ENCODE measurements around the gene ENO2.
"Not testable (repeated sequence)": the region's sequence is repeated elsewhere in the genome, so short reads cannot be mapped to it uniquely, and the experiment has no call there.

Gene ENO2

GRCh38 chr12:6867413-6868210, 46.8 kb upstream of the ENO2 start, which contains the start of gene TPI1:
Gene TPI1, plus strand, starts transcription at chr12:6867531. Its CDS starts 36 bp downstream, at chr12:6867567.
- Histone ChIP-seq H3F3A (ENCODE audit: low read depth) (peaks cover 5% of the 10 kb centered on the region; the same call in 1 of the 2 replicates), H3K4me2 (ENCODE audit: low read depth, low read length, poor library complexity, severe bottlenecking) (peak within 1 kb of the TSS; percentile 98), H3K27me3 (ENCODE audit: insufficient read depth, low read length, poor library complexity, severe bottlenecking) (peaks cover 4% of the 10 kb centered on the region), H3K4me1 (ENCODE audit: insufficient read depth, low read length, poor library complexity, severe bottlenecking) (peaks cover 34% of the 10 kb centered on the region), H4K20me1 (ENCODE audit: insufficient read depth, low read length, poor library complexity, severe bottlenecking) (peaks cover 46% of the 10 kb centered on the region), H3K4me3 (ENCODE audit: low read length, poor library complexity, severe bottlenecking) (peak within 1 kb of the TSS; percentile 94), H3K36me3 (ENCODE audit: insufficient read depth, low read length) (peaks cover 53% of the 10 kb centered on the region; the same call in 1 of the 2 replicates), H3K79me2 (ENCODE audit: insufficient read depth, low read length) (peaks cover 54% of the 10 kb centered on the region), H3K9me2 (replicated peaks; ENCODE audit: low read depth, low read length) (no peaks in the 10 kb centered on the region), H2AFZ (ENCODE audit: low read length) (peak within 1 kb of the TSS; percentile 76), H3K9me3 (ENCODE audit: insufficient read depth, low read depth, low read length) (no peaks in the 10 kb centered on the region), H3K9ac (ENCODE audit: low read depth, low read length, poor library complexity, severe bottlenecking) (peak within 1 kb of the TSS; percentile 97)
- TF ChIP-seq EZH2phosphoT487 (IDR thresholded peaks at IDR 0.05; ENCODE audit: borderline replicate concordance) (no peak), CTCF (conservative IDR thresholded peaks at IDR 0.05; ENCODE audit: low read length) (no peak)

- peaks cover 58% of the 10 kb centered on the region for H3K79me2 ChIP-seq (ENCODE audit: insufficient read depth, low read length)
- H4K20me1 ChIP-seq (ENCODE audit: insufficient read depth, low read length, poor library complexity, severe bottlenecking), result peaks cover 51% of the 10 kb centered on the region
- no peak overlapping the region for H2AFZ ChIP-seq (ENCODE audit: low read length)
- H3K9ac ChIP-seq (ENCODE audit: low read depth, low read length, poor library complexity, severe bottlenecking), result peak overlapping the region; percentile 97
- peak overlapping the region; percentile 94 for H3K4me3 ChIP-seq (ENCODE audit: low read length, poor library complexity, severe bottlenecking)
- peak; percentile 42 for TF ChIP-seq CTCF (conservative IDR thresholded peaks at IDR 0.05; ENCODE audit: low read length)
- TF ChIP-seq EZH2phosphoT487 (IDR thresholded peaks at IDR 0.05; ENCODE audit: borderline replicate concordance), result no peak
- peaks cover 38% of the 10 kb centered on the region for H3K4me1 ChIP-seq (ENCODE audit: insufficient read depth, low read length, poor library complexity, severe bottlenecking)
- no peaks in the 10 kb centered on the region for H3K9me2 ChIP-seq (replicated peaks; ENCODE audit: low read depth, low read length)
- peaks cover 4% of the 10 kb centered on the region for H3K27me3 ChIP-seq (ENCODE audit: insufficient read depth, low read length, poor library complexity, severe bottlenecking)
- H3K36me3 ChIP-seq (ENCODE audit: insufficient read depth, low read length), result peaks cover 45% of the 10 kb centered on the region; the same call in 1 of the 2 replicates
- peaks cover 5% of the 10 kb centered on the region; the same call in 1 of the 2 replicates for H3F3A ChIP-seq (ENCODE audit: low read depth)
- H3K9me3 ChIP-seq (ENCODE audit: insufficient read depth, low read depth, low read length), result no peaks in the 10 kb centered on the region
- peak overlapping the region; percentile 98 for H3K4me2 ChIP-seq (ENCODE audit: low read depth, low read length, poor library complexity, severe bottlenecking)
Observed at GRCh38 chr12:6868211-6869048, 46.0 kb upstream of the ENO2 start.

GRCh38 chr12:6869049-6870021, 45.0 kb upstream of the ENO2 start:
- TF ChIP-seq EZH2phosphoT487 (IDR thresholded peaks at IDR 0.05; ENCODE audit: borderline replicate concordance) (no peak), CTCF (conservative IDR thresholded peaks at IDR 0.05; ENCODE audit: low read length) (peak; percentile 80)
- H2AFZ ChIP-seq (ENCODE audit: low read length), result no peak overlapping the region
- peak overlapping the region; percentile 97 for H3K9ac ChIP-seq (ENCODE audit: low read depth, low read length, poor library complexity, severe bottlenecking)
- H3K9me2 ChIP-seq (replicated peaks; ENCODE audit: low read depth, low read length), result no peaks in the 10 kb centered on the region
- H3K4me1 ChIP-seq (ENCODE audit: insufficient read depth, low read length, poor library complexity, severe bottlenecking), result peaks cover 38% of the 10 kb centered on the region
- H3F3A ChIP-seq (ENCODE audit: low read depth), result peaks cover 5% of the 10 kb centered on the region; the same call in 1 of the 2 replicates
- peak overlapping the region; percentile 94 for H3K4me3 ChIP-seq (ENCODE audit: low read length, poor library complexity, severe bottlenecking)
- peaks cover 36% of the 10 kb centered on the region; the same call in 1 of the 2 replicates for H3K36me3 ChIP-seq (ENCODE audit: insufficient read depth, low read length)
- peak overlapping the region; percentile 98 for H3K4me2 ChIP-seq (ENCODE audit: low read depth, low read length, poor library complexity, severe bottlenecking)
- peaks cover 51% of the 10 kb centered on the region for H4K20me1 ChIP-seq (ENCODE audit: insufficient read depth, low read length, poor library complexity, severe bottlenecking)
- no peaks in the 10 kb centered on the region for H3K9me3 ChIP-seq (ENCODE audit: insufficient read depth, low read depth, low read length)
- peaks cover 63% of the 10 kb centered on the region for H3K79me2 ChIP-seq (ENCODE audit: insufficient read depth, low read length)
- H3K27me3 ChIP-seq (ENCODE audit: insufficient read depth, low read length, poor library complexity, severe bottlenecking), result peaks cover 4% of the 10 kb centered on the region

- not testable (repeated sequence) for H3F3A ChIP-seq (ENCODE audit: low read depth); H3K9me2 ChIP-seq (replicated peaks; ENCODE audit: low read depth, low read length); H2AFZ ChIP-seq (ENCODE audit: low read length); H3K27me3 ChIP-seq (ENCODE audit: insufficient read depth, low read length, poor library complexity, severe bottlenecking); H3K9me3 ChIP-seq (ENCODE audit: insufficient read depth, low read depth, low read length)
- Histone ChIP-seq H3K79me2 (ENCODE audit: insufficient read depth, low read length) (peaks cover 67% of the 10 kb centered on the region), H3K36me3 (ENCODE audit: insufficient read depth, low read length) (peaks cover 27% of the 10 kb centered on the region; the same call in 1 of the 2 replicates), H3K4me1 (ENCODE audit: insufficient read depth, low read length, poor library complexity, severe bottlenecking) (peaks cover 42% of the 10 kb centered on the region), H3K9ac (ENCODE audit: low read depth, low read length, poor library complexity, severe bottlenecking) (peak overlapping the region; percentile 92), H4K20me1 (ENCODE audit: insufficient read depth, low read length, poor library complexity, severe bottlenecking) (peaks cover 51% of the 10 kb centered on the region), H3K4me3 (ENCODE audit: low read length, poor library complexity, severe bottlenecking) (peak overlapping the region; percentile 94), H3K4me2 (ENCODE audit: low read depth, low read length, poor library complexity, severe bottlenecking) (peak overlapping the region; percentile 98)
Observed at GRCh38 chr12:6870304-6870703, 44.1 kb upstream of the ENO2 start.
